ENCODE results near the gene LUZP1. TPM values are rescaled to one million over a fixed set of nuclear protein-coding genes. Genes with fewer than 3 reads are reported as not detected.

The LUZP1 gene
- total and polyA plus RNA-seq, 4 donors: 2.6 to 9.3 (median 5.1) TPM

- H3K9ac ChIP-seq (ENCODE audit: low read depth in 1 of 2, low read length in 2 of 2): no peak overlapping the region
- H3K27me3 ChIP-seq (ENCODE audit: control insufficient read depth in 4 of 4, insufficient read depth in 4 of 4, low read length in 3 of 4): no peaks in the 10 kb centered on the region
- peaks cover 0 to 2% (median 0%) of the 10 kb centered on the region in 4 donors for H3K4me1 ChIP-seq (ENCODE audit: control insufficient read depth in 4 of 4, insufficient read depth in 4 of 4, low read length in 3 of 4)
- H3K36me3 ChIP-seq (ENCODE audit: control insufficient read depth in 4 of 4, insufficient read depth in 3 of 4, low read depth in 1 of 4, low read length in 3 of 4): no peaks in the 10 kb centered on the region
- H3K27ac ChIP-seq (ENCODE audit: low read depth in 1 of 2, low read length in 2 of 2): no peak overlapping the region
- H3K4me3 ChIP-seq (ENCODE audit: low read depth in 1 of 3, low read length in 3 of 3): no peak overlapping the region
- TF ChIP-seq HNF4G (IDR thresholded peaks at IDR 0.05) (no peak), RXRA (IDR thresholded peaks at IDR 0.05) (no peak), REST (IDR thresholded peaks at IDR 0.05) (no peak), ATF3 (IDR thresholded peaks at IDR 0.05) (no peak), ZBTB33 (IDR thresholded peaks at IDR 0.05) (no peak), EGR1 (IDR thresholded peaks at IDR 0.05; ENCODE audit: low read depth in 2 of 2) (no peak), JUND (IDR thresholded peaks at IDR 0.05) (no peak)
- H3K9me3 ChIP-seq (ENCODE audit: control insufficient read depth in 4 of 4, low read length in 3 of 4): no peaks in the 10 kb centered on the region
- DNase-seq (ENCODE audit: low spot score): no peak
- 94% methylated on average over 4 of the region's 4 CpGs for WGBS
Measured at GRCh38 chr1:23037081-23037740, 131.4 kb downstream of the LUZP1 start.

GRCh38 chr1:23035823-23036452, 132.7 kb downstream of the LUZP1 start:
- WGBS: 92% methylated on average over 2 of the region's 2 CpGs
- no peak overlapping the region for H3K4me3 ChIP-seq (ENCODE audit: low read depth in 1 of 3, low read length in 3 of 3)

More at GRCh38 chr1:23035823-23036452, 132.7 kb downstream of the LUZP1 start:
- H3K27ac ChIP-seq (ENCODE audit: low read depth in 1 of 2, low read length in 2 of 2): no peak overlapping the region
- DNase-seq (ENCODE audit: low spot score): no peak
- H3K4me1 ChIP-seq (ENCODE audit: control insufficient read depth in 4 of 4, insufficient read depth in 4 of 4, low read length in 3 of 4): peaks cover 0 to 2% (median 0%) of the 10 kb centered on the region in 4 donors
- TF ChIP-seq HNF4A (conservative IDR thresholded peaks at IDR 0.05) (no peak), JUND (IDR thresholded peaks at IDR 0.05) (no peak), SP1 (IDR thresholded peaks at IDR 0.05) (no peak), NR2F2 (IDR thresholded peaks at IDR 0.05) (no peak), ATF3 (IDR thresholded peaks at IDR 0.05) (no peak), TAF1 (conservative IDR thresholded peaks at IDR 0.05) (no peak), YY1 (IDR thresholded peaks at IDR 0.05) (no peak), GABPA (IDR thresholded peaks at IDR 0.05 in 1 of 2, conservative IDR thresholded peaks at IDR 0.05 in 1 of 2) (no peak), ZBTB33 (IDR thresholded peaks at IDR 0.05) (no peak), FOXA2 (IDR thresholded peaks at IDR 0.05) (no peak), RXRA (IDR thresholded peaks at IDR 0.05) (no peak), CTCF (IDR thresholded peaks at IDR 0.05; ENCODE audit: low read depth, low read length, missing input control) (no peak)
- H3K9ac ChIP-seq (ENCODE audit: low read depth in 1 of 2, low read length in 2 of 2): no peak overlapping the region
- no peaks in the 10 kb centered on the region for H3K9me3 ChIP-seq (ENCODE audit: control insufficient read depth in 4 of 4, low read length in 3 of 4)
- H3K36me3 ChIP-seq (ENCODE audit: control insufficient read depth in 4 of 4, insufficient read depth in 3 of 4, low read depth in 1 of 4, low read length in 3 of 4): no peaks in the 10 kb centered on the region
- no peaks in the 10 kb centered on the region for H3K27me3 ChIP-seq (ENCODE audit: control insufficient read depth in 4 of 4, insufficient read depth in 4 of 4, low read length in 3 of 4)

Measured in liver (tissue), 9 donors.